SK-N-SH treated with all-trans-retinoic acid at 6 μM for 48 hours (cell line): ENCODE data around the gene ZBTB7A.

Experiments used
- ATAC-seq: fragments of 200-7000 bp; cut with Tn5 transposase; 3 replicates; pipeline ENCODE4 v1.9.1; 2020; ENCODE audit warnings: mild to moderate bottlenecking, moderate library complexity
- ARNTL ChIP-seq: fragments of 450-650 bp; formaldehyde crosslinking; IDR thresholded peaks from 2 replicates; pipeline ENCODE4 v1.5.0; 2020; ENCODE audit warnings: low read depth, mild to moderate bottlenecking, moderate library complexity, borderline replicate concordance
- CSDC2 ChIP-seq: fragments of 250-450 bp; sonication (Bioruptor Pico); IDR thresholded peaks from 2 replicates; pipeline ENCODE4 v1.5.0; 2020; ENCODE audit warnings: mild to moderate bottlenecking, moderate library complexity
- CSRNP3 ChIP-seq: fragments of 250-450 bp; sonication (Bioruptor Pico); IDR thresholded peaks from 2 replicates; pipeline ENCODE4 v1.5.1; 2021; ENCODE audit warnings: mild to moderate bottlenecking, moderate library complexity
- ESRRG ChIP-seq: fragments of 250-450 bp; sonication (Bioruptor Pico); IDR thresholded peaks from 2 replicates; pipeline ENCODE4 v1.6.1; 2021; ENCODE audit warnings: mild to moderate bottlenecking
- GLIS3 ChIP-seq: fragments of 250-450 bp; sonication (Bioruptor Pico); IDR thresholded peaks from 2 replicates; pipeline ENCODE4 v1.5.0; 2020; ENCODE audit warnings: mild to moderate bottlenecking, moderate library complexity
- ISL1 ChIP-seq: fragments of 250-450 bp; sonication (Bioruptor Pico); IDR thresholded peaks from 2 replicates; pipeline ENCODE4 v2.1.2; 2022; ENCODE audit warnings: mild to moderate bottlenecking, moderate library complexity
- OSR1 ChIP-seq: fragments of 250-450 bp; sonication (Bioruptor Pico); IDR thresholded peaks from 2 replicates; pipeline ENCODE4 v1.8.0; 2022; ENCODE audit warnings: moderate library complexity, mild to moderate bottlenecking, inconsistent platforms
- POU6F1 ChIP-seq: fragments of 250-450 bp; sonication (Bioruptor Pico); IDR thresholded peaks from 2 replicates; pipeline ENCODE4 v1.8.0; 2021; ENCODE audit warnings: low read depth, mild to moderate bottlenecking, moderate library complexity, borderline replicate concordance
- RARB ChIP-seq: fragments of 250-450 bp; sonication (Bioruptor Pico); IDR thresholded peaks from 2 replicates; pipeline ENCODE4 v1.8.0; 2021; ENCODE audit warnings: mild to moderate bottlenecking, moderate library complexity
- SNAI2 ChIP-seq: fragments of 250-450 bp; sonication (Bioruptor Pico); IDR thresholded peaks from 2 replicates; pipeline ENCODE4 v1.5.0; 2020; ENCODE audit warnings: mild to moderate bottlenecking, moderate library complexity
- TCF4 ChIP-seq: fragments of 250-450 bp; sonication (Bioruptor Pico); IDR thresholded peaks from 2 replicates; pipeline ENCODE4 v1.8.0; 2021; ENCODE audit warnings: mild to moderate bottlenecking, moderate library complexity, borderline replicate concordance
- TOX ChIP-seq: fragments of 250-450 bp; sonication (Bioruptor Pico); IDR thresholded peaks from 2 replicates; pipeline ENCODE4 v1.8.0; 2021; ENCODE audit warnings: mild to moderate bottlenecking, moderate library complexity, borderline replicate concordance
- TSHZ2 ChIP-seq: fragments of 250-450 bp; sonication (Bioruptor Pico); IDR thresholded peaks from 2 replicates; pipeline ENCODE4 v1.5.0; 2020; ENCODE audit warnings: mild to moderate bottlenecking, moderate library complexity
- ZC3H10 ChIP-seq: fragments of 250-450 bp; sonication (Bioruptor Pico); IDR thresholded peaks from 2 replicates; pipeline ENCODE4 v1.5.1; 2021; ENCODE audit warnings: mild to moderate bottlenecking, moderate library complexity
- ZFP3 ChIP-seq: fragments of 250-450 bp; sonication (Bioruptor Pico); IDR thresholded peaks from 2 replicates; pipeline ENCODE4 v1.5.0; 2020; ENCODE audit warnings: mild to moderate bottlenecking, moderate library complexity
- ZFP30 ChIP-seq: fragments of 450-650 bp; formaldehyde crosslinking; IDR thresholded peaks from 2 replicates; pipeline ENCODE4 v1.5.0; 2022; ENCODE audit warnings: mild to moderate bottlenecking, moderate library complexity
- ZNF565 ChIP-seq: fragments of 450-650 bp; formaldehyde crosslinking; conservative IDR thresholded peaks from 2 replicates; pipeline ENCODE4 v1.5.0; 2020; ENCODE audit warnings: low read depth, mild to moderate bottlenecking, moderate library complexity
- ZNF8 ChIP-seq: fragments of 450-650 bp; formaldehyde crosslinking; IDR thresholded peaks from 2 replicates; pipeline ENCODE4 v1.5.0; 2020; ENCODE audit warnings: mild to moderate bottlenecking, moderate library complexity
- TF ChIP-seq, protein P1 (sequence below): fragments of 250-450 bp; sonication (Bioruptor Pico); IDR thresholded peaks from 2 replicates; pipeline ENCODE4 v1.5.1; 2020; ENCODE audit warnings: low read depth, mild to moderate bottlenecking, moderate library complexity
- TF ChIP-seq, protein P2 (sequence below): fragments of 250-450 bp; sonication (Bioruptor Pico); IDR thresholded peaks from 2 replicates; pipeline ENCODE4 v1.8.0; 2020; ENCODE audit warnings: mild to moderate bottlenecking, moderate library complexity, borderline replicate concordance

The ZBTB7A gene

GRCh38 chr19:4059891-4060620 lies 6.6 kb downstream of the ZBTB7A start (continued):
- TF ChIP-seq POU6F1 (CRISPR knock-in tag): no peak
- TF ChIP-seq ZC3H10 (CRISPR knock-in tag): no peak
- no peak for TF ChIP-seq ZFP30 (CRISPR knock-in tag)
- no peak for TF ChIP-seq RARB (CRISPR knock-in tag)
- TF ChIP-seq, protein P1, sequence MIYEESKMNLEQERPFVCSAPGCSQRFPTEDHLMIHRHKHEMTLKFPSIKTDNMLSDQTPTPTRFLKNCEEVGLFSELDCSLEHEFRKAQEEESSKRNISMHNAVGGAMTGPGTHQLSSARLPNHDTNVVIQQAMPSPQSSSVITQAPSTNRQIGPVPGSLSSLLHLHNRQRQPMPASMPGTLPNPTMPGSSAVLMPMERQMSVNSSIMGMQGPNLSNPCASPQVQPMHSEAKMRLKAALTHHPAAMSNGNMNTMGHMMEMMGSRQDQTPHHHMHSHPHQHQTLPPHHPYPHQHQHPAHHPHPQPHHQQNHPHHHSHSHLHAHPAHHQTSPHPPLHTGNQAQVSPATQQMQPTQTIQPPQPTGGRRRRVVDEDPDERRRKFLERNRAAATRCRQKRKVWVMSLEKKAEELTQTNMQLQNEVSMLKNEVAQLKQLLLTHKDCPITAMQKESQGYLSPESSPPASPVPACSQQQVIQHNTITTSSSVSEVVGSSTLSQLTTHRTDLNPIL (CRISPR knock-in tag): no peak
- no peak for TF ChIP-seq TCF4
- no peak for TF ChIP-seq CSDC2 (CRISPR knock-in tag)
- no peak for TF ChIP-seq GLIS3 (CRISPR knock-in tag)

- no peak for ATAC-seq
- TF ChIP-seq GLIS3 (CRISPR knock-in tag) (no peak), ZNF565 (CRISPR knock-in tag) (no peak), ZNF8 (CRISPR knock-in tag) (no peak), ZFP30 (CRISPR knock-in tag) (no peak), ARNTL (CRISPR knock-in tag) (no peak), TSHZ2 (CRISPR knock-in tag) (no peak), RARB (CRISPR knock-in tag) (no peak)
Measured at GRCh38 chr19:4059453-4059871, 7.2 kb downstream of the ZBTB7A start.

- TF ChIP-seq CSDC2 (CRISPR knock-in tag): no peak
- peak; percentile 28 for ATAC-seq
Measured at GRCh38 chr19:4058693-4059452, 7.8 kb downstream of the ZBTB7A start.

DNA sequence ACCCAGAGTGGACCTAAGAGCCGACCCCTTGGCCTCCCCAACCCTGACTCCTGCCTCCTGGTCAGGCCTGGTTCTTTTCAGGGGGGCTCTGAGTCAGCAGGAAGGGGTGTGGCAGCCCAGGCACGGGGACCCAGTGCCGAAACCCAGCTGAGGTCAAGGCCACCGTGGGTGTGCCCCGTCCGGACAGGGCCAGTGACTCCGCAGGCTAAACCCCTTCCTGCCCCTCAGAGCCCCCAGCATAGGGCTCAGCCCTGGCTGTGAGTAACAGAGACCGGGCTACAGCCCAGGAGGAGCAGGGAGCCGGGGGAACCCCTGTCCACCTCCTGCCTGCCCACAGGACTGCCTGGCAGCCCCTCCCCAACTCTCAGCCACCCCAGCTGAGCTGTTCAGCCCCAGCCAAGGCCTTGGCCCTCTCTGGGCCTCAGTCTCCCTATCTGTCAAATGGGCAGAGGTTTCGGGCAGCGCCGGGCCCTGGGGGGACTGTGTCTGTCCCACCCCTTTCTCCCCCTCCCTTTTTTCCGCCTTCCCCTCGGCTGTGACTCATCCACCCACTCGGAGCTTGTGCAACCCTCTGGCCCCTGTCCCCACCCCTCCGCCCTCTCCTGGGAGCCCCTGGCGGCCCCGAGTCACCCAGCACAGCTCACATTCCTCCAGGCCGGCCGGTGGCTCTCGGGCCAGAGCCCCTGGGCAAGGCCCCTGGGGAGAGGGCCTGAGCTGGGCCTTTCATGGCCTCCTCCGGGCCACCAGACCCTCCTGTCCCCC lies 8.6 kb downstream of the ZBTB7A start:
- peak; percentile 77 for ATAC-seq
- TF ChIP-seq GLIS3 (CRISPR knock-in tag): no peak
- no peak for TF ChIP-seq POU6F1 (CRISPR knock-in tag)
- TF ChIP-seq SNAI2 (CRISPR knock-in tag): no peak
- TF ChIP-seq ISL1: no peak
- TF ChIP-seq ZC3H10 (CRISPR knock-in tag): no peak
- no peak for TF ChIP-seq ZFP30 (CRISPR knock-in tag)
- TF ChIP-seq RARB (CRISPR knock-in tag): no peak
- no peak for TF ChIP-seq TCF4
- TF ChIP-seq OSR1 (CRISPR knock-in tag): no peak
- TF ChIP-seq, protein P1 (CRISPR knock-in tag): no peak
- no peak for TF ChIP-seq TOX (CRISPR knock-in tag)
- no peak for TF ChIP-seq ZFP3
- TF ChIP-seq, protein P2, sequence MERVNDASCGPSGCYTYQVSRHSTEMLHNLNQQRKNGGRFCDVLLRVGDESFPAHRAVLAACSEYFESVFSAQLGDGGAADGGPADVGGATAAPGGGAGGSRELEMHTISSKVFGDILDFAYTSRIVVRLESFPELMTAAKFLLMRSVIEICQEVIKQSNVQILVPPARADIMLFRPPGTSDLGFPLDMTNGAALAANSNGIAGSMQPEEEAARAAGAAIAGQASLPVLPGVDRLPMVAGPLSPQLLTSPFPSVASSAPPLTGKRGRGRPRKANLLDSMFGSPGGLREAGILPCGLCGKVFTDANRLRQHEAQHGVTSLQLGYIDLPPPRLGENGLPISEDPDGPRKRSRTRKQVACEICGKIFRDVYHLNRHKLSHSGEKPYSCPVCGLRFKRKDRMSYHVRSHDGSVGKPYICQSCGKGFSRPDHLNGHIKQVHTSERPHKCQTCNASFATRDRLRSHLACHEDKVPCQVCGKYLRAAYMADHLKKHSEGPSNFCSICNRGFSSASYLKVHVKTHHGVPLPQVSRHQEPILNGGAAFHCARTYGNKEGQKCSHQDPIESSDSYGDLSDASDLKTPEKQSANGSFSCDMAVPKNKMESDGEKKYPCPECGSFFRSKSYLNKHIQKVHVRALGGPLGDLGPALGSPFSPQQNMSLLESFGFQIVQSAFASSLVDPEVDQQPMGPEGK (CRISPR knock-in tag): no peak
- TF ChIP-seq ARNTL (CRISPR knock-in tag): no peak
- no peak for TF ChIP-seq ESRRG (CRISPR knock-in tag)
- TF ChIP-seq CSRNP3: no peak
- TF ChIP-seq, all 23 proteins: peak for 0
